ENCODE measurements around the gene GREB1. TPM values are rescaled to one million over a fixed set of nuclear protein-coding genes. Genes with fewer than 3 reads are reported as not detected.

Gene GREB1, protein sequence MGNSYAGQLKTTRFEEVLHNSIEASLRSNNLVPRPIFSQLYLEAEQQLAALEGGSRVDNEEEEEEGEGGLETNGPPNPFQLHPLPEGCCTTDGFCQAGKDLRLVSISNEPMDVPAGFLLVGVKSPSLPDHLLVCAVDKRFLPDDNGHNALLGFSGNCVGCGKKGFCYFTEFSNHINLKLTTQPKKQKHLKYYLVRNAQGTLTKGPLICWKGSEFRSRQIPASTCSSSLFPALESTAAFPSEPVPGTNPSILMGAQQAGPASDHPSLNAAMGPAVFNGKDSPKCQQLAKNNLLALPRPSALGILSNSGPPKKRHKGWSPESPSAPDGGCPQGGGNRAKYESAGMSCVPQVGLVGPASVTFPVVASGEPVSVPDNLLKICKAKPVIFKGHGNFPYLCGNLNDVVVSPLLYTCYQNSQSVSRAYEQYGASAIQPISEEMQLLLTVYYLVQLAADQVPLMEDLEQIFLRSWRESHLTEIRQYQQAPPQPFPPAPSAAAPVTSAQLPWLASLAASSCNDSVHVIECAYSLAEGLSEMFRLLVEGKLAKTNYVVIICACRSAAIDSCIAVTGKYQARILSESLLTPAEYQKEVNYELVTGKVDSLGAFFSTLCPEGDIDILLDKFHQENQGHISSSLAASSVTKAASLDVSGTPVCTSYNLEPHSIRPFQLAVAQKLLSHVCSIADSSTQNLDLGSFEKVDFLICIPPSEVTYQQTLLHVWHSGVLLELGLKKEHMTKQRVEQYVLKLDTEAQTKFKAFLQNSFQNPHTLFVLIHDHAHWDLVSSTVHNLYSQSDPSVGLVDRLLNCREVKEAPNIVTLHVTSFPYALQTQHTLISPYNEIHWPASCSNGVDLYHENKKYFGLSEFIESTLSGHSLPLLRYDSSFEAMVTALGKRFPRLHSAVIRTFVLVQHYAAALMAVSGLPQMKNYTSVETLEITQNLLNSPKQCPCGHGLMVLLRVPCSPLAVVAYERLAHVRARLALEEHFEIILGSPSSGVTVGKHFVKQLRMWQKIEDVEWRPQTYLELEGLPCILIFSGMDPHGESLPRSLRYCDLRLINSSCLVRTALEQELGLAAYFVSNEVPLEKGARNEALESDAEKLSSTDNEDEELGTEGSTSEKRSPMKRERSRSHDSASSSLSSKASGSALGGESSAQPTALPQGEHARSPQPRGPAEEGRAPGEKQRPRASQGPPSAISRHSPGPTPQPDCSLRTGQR (N-terminal part only)
- total RNA-seq (2014; rRNA removed; shearing (Covaris generic)) (35.0 and 36.5 TPM in 2 replicates), polyA plus RNA-seq (2016; fragmentation: Nextera tagmentation; extraction: Ambion mirVana) (12.0 and 12.2 TPM in 2 replicates)
- long read RNA-seq, partial matches to known transcripts, result 0 of 5 reads
- long read RNA-seq, other reads (novel, unspliced or antisense), result 5 of 5 reads

DNA sequence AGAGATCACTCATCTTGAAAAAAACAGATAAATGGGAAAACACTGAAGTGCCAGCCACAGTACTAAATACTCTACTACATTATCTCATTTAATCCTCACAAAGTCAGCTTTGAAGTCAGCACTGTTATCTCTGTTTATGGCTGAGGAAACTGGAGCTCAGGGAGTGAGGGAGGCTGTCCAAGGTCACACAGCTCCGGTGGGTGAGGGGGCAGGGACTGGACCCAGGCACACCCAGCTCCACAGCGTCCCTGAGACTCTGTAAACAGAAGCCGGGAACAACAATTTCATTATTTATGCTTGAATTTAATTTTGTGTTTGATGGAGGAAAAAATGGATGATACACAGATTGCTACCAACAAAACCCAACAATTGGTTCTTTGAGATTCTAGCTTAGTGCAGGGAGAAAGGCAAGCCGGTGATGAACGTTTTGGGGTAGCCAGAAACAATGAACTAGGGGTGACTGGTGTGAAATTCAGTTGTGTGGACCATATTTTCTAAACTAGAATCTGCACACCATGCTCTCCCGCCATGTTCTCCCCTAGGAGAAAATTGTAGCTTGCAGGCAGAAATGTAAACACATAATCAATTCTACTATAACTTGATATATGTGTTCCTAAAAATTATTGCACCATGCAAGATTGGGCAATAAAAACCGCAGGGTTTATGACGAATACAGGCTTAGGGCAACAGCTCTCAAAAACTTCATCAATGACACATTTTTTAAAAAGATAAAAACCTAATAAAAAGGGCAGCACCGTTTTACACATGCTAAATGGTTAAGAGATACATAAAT lies at the start of gene GREB1:
Gene GREB1 (plus strand): TSS at position 768 of the 793 bp plus-strand sequence. CDS start 22,570 bp downstream, outside the sequence.
- Histone ChIP-seq H3K4me1 (ENCODE audit: insufficient read depth) (peaks cover 12% of the 10 kb centered on the region; the same call in 1 of the 2 replicates), H3K9me2 (ENCODE audit: insufficient read depth) (no peaks in the 10 kb centered on the region), H3K27me3 (ENCODE audit: insufficient read depth) (no peaks in the 10 kb centered on the region), H3K79me2 (replicated peaks; ENCODE audit: insufficient read depth) (peaks cover 24% of the 10 kb centered on the region), H4K20me1 (replicated peaks; ENCODE audit: insufficient read depth) (peaks cover 13% of the 10 kb centered on the region), H3K4me2 (no peak within 1 kb of the TSS), H3F3A (replicated peaks; ENCODE audit: low read depth) (no peaks in the 10 kb centered on the region), H3K27ac (ENCODE audit: low read depth) (peak within 1 kb of the TSS; percentile 55; the same call in 1 of the 2 replicates), H2AFZ (no peak within 1 kb of the TSS), H3K4me3 (no peak within 1 kb of the TSS), H3K36me3 (ENCODE audit: insufficient read depth) (no peaks in the 10 kb centered on the region)
- no peak for DNase-seq (ENCODE audit: low spot score)
- Mint-ChIP-seq H3K36me3 (ENCODE audit: low read depth) (no peaks in the 10 kb centered on the region), H3K4me3 (no peak within 1 kb of the TSS), H3K9me3 (no peaks in the 10 kb centered on the region), H3K27ac (no peak within 1 kb of the TSS), H3K4me1 (peaks cover 18% of the 10 kb centered on the region; the same call in 2 of the 3 replicates), H3K27me3 (ENCODE audit: insufficient read depth, low read depth, poor library complexity) (peaks cover 6% of the 10 kb centered on the region)
- ATAC-seq, result no peak
- TF ChIP-seq ZNF114 (CRISPR knock-in tag; IDR thresholded peaks at IDR 0.05), result no peak
- TF ChIP-seq JUNB (IDR thresholded peaks at IDR 0.05; ENCODE audit: unreplicated experiment), result no peak
- TF ChIP-seq, protein P1, sequence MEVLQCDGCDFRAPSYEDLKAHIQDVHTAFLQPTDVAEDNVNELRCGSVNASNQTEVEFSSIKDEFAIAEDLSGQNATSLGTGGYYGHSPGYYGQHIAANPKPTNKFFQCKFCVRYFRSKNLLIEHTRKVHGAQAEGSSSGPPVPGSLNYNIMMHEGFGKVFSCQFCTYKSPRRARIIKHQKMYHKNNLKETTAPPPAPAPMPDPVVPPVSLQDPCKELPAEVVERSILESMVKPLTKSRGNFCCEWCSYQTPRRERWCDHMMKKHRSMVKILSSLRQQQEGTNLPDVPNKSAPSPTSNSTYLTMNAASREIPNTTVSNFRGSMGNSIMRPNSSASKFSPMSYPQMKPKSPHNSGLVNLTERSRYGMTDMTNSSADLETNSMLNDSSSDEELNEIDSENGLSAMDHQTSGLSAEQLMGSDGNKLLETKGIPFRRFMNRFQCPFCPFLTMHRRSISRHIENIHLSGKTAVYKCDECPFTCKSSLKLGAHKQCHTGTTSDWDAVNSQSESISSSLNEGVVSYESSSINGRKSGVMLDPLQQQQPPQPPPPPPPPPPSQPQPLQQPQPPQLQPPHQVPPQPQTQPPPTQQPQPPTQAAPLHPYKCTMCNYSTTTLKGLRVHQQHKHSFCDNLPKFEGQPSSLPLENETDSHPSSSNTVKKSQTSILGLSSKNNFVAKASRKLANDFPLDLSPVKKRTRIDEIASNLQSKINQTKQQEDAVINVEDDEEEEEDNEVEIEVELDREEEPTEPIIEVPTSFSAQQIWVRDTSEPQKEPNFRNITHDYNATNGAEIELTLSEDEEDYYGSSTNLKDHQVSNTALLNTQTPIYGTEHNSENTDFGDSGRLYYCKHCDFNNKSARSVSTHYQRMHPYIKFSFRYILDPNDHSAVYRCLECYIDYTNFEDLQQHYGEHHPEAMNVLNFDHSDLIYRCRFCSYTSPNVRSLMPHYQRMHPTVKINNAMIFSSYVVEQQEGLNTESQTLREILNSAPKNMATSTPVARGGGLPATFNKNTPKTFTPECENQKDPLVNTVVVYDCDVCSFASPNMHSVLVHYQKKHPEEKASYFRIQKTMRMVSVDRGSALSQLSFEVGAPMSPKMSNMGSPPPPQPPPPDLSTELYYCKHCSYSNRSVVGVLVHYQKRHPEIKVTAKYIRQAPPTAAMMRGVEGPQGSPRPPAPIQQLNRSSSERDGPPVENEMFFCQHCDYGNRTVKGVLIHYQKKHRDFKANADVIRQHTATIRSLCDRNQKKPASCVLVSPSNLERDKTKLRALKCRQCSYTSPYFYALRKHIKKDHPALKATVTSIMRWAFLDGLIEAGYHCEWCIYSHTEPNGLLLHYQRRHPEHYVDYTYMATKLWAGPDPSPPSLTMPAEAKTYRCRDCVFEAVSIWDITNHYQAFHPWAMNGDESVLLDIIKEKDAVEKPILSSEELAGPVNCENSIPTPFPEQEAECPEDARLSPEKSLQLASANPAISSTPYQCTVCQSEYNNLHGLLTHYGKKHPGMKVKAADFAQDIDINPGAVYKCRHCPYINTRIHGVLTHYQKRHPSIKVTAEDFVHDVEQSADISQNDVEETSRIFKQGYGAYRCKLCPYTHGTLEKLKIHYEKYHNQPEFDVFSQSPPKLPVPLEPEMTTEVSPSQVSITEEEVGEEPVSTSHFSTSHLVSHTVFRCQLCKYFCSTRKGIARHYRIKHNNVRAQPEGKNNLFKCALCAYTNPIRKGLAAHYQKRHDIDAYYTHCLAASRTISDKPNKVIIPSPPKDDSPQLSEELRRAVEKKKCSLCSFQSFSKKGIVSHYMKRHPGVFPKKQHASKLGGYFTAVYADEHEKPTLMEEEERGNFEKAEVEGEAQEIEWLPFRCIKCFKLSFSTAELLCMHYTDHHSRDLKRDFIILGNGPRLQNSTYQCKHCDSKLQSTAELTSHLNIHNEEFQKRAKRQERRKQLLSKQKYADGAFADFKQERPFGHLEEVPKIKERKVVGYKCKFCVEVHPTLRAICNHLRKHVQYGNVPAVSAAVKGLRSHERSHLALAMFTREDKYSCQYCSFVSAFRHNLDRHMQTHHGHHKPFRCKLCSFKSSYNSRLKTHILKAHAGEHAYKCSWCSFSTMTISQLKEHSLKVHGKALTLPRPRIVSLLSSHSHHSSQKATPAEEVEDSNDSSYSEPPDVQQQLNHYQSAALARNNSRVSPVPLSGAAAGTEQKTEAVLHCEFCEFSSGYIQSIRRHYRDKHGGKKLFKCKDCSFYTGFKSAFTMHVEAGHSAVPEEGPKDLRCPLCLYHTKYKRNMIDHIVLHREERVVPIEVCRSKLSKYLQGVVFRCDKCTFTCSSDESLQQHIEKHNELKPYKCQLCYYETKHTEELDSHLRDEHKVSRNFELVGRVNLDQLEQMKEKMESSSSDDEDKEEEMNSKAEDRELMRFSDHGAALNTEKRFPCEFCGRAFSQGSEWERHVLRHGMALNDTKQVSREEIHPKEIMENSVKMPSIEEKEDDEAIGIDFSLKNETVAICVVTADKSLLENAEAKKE (CRISPR knock-in tag; IDR thresholded peaks at IDR 0.05), result no peak
- no peak for TF ChIP-seq CREB1 (CRISPR knock-in tag; IDR thresholded peaks at IDR 0.05; ENCODE audit: low read depth)
- TF ChIP-seq, protein P2, sequence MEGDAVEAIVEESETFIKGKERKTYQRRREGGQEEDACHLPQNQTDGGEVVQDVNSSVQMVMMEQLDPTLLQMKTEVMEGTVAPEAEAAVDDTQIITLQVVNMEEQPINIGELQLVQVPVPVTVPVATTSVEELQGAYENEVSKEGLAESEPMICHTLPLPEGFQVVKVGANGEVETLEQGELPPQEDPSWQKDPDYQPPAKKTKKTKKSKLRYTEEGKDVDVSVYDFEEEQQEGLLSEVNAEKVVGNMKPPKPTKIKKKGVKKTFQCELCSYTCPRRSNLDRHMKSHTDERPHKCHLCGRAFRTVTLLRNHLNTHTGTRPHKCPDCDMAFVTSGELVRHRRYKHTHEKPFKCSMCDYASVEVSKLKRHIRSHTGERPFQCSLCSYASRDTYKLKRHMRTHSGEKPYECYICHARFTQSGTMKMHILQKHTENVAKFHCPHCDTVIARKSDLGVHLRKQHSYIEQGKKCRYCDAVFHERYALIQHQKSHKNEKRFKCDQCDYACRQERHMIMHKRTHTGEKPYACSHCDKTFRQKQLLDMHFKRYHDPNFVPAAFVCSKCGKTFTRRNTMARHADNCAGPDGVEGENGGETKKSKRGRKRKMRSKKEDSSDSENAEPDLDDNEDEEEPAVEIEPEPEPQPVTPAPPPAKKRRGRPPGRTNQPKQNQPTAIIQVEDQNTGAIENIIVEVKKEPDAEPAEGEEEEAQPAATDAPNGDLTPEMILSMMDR (conservative IDR thresholded peaks at IDR 0.05; ENCODE audit: low read depth in 2 of 2), result no peak
- TF ChIP-seq EZH2phosphoT487 (IDR thresholded peaks at IDR 0.05; ENCODE audit: unreplicated experiment), result no peak
- no peak for TF ChIP-seq NANOG (IDR thresholded peaks at IDR 0.05; ENCODE audit: borderline replicate concordance)
- TF ChIP-seq ZNF331 (CRISPR knock-in tag; IDR thresholded peaks at IDR 0.05; ENCODE audit: low read depth), result no peak
- no peak for TF ChIP-seq EZH2 (IDR thresholded peaks at IDR 0.05; ENCODE audit: low read depth, unreplicated experiment)
- no peak for TF ChIP-seq POLR2AphosphoS5 (IDR thresholded peaks at IDR 0.05; ENCODE audit: low read depth)
- no peak for TF ChIP-seq STAT1 (IDR thresholded peaks at IDR 0.05; ENCODE audit: unreplicated experiment)
